Glomerular visceral epithelial cell (primary cell): Measurements from ENCODE around the gene TRIM7.

Source experiments
- DNase-seq: peaks from one replicate; pipeline ENCODE4 v3.0.0-alpha.2; 2016; ENCODE audit errors: extremely low spot score

TRIM7 gene

GRCh38 chr5:181204826-181205760 lies at the start of gene TRIM7:
TSS of gene TRIM7 (minus strand) at chr5:181205196. CDS start at chr5:181205110, 86 bp downstream.
- peak; percentile 69 for DNase-seq

GRCh38 chr5:181248277-181248676 lies 43.3 kb upstream of the TRIM7 start:
- DNase-seq, result no peak

GRCh38 chr5:181246276-181247049 lies 41.5 kb upstream of the TRIM7 start:
- DNase-seq, result peak; percentile 90

- DNase-seq, result no peak
These were observed 40.7 kb upstream of the TRIM7 start for GRCh38 chr5:181245427-181246275.

- DNase-seq, result peak; percentile 92
These were observed 38.8 kb upstream of the TRIM7 start, which contains the start of gene RACK1 for GRCh38 chr5:181243564-181244343. TSS of gene RACK1 (minus strand) at chr5:181243906. CDS start at chr5:181243800, 106 bp downstream.

GRCh38 chr5:181243018-181243563 lies 38.1 kb upstream of the TRIM7 start:
- no peak for DNase-seq

- no peak for DNase-seq
These were observed 37.0 kb upstream of the TRIM7 start for GRCh38 chr5:181242031-181242451.

- peak; percentile 75 for DNase-seq
These were observed 36.5 kb upstream of the TRIM7 start for GRCh38 chr5:181241393-181241975.

- no peak for DNase-seq
These were observed 34.2 kb upstream of the TRIM7 start for GRCh38 chr5:181239062-181239663.

GRCh38 chr5:181237729-181238385 lies 32.9 kb upstream of the TRIM7 start:
- no peak for DNase-seq

- no peak for DNase-seq
These were observed 32.1 kb upstream of the TRIM7 start for GRCh38 chr5:181236954-181237641.

GRCh38 chr5:181236471-181236870 lies 31.5 kb upstream of the TRIM7 start:
- DNase-seq, result no peak

- no peak for DNase-seq
These were observed 30.8 kb upstream of the TRIM7 start for GRCh38 chr5:181235689-181236366.

GRCh38 chr5:181235323-181235688 lies 30.3 kb upstream of the TRIM7 start:
- no peak for DNase-seq

- no peak for DNase-seq
These were observed 29.7 kb upstream of the TRIM7 start for GRCh38 chr5:181234455-181235306.

- DNase-seq, result no peak
These were observed 28.9 kb upstream of the TRIM7 start for GRCh38 chr5:181233801-181234454.
